H1 (cell line): ENCODE measurements around the gene LEUTX. TPM values are rescaled to one million over a fixed set of nuclear protein-coding genes. Genes with fewer than 3 reads are reported as not detected.

Experiments used
- CTCF ChIA-PET: fragments of 300-600 bp; sonication (Branson Sonifier 250); formaldehyde crosslinking; loops from one replicate; lab custom pipeline; 2021; ENCODE audit not compliant: partially characterized antibody; lab: Charles Lee
- POLR2A ChIA-PET: fragments of 300-600 bp; sonication (Branson Sonifier 250); formaldehyde crosslinking; loops from one replicate; lab custom pipeline; 2021; ENCODE audit warnings: inconsistent platforms; ENCODE audit not compliant: partially characterized antibody; lab: Charles Lee
- DNase-seq, 2 experiments: peaks; one replicate each; pipeline versions ENCODE4 v3.0.0 to v3.0.0-alpha.2; 2010 to 2022; ENCODE audit warnings: low spot score in 2 of 2, low read depth in 1 of 2, mixed read lengths in 1 of 2
- FAIRE-seq: peaks from 2 replicates; lab custom pipeline; 2011; peaks lifted over from hg19 to GRCh38; lab: Jason Lieb, UNC
- H2AFZ ChIP-seq: 2 replicates; pipeline ENCODE4 v1.8.1; 2012; ENCODE audit warnings: low read length, inconsistent platforms
- H2AK5ac ChIP-seq: 2 replicates; pipeline ENCODE4 v1.6.1; 2013; ENCODE audit warnings: low read depth, low read length
- H2BK120ac ChIP-seq: replicated peaks from 2 replicates; pipeline ENCODE3; 2013; ENCODE audit warnings: low read depth, low read length, inconsistent platforms
- H2BK12ac ChIP-seq: 2 replicates; pipeline ENCODE4 v1.6.1; 2013; ENCODE audit warnings: low read depth, low read length
- H2BK15ac ChIP-seq: 2 replicates; pipeline ENCODE4 v1.6.1; 2013; ENCODE audit warnings: low read length
- H2BK20ac ChIP-seq: 2 replicates; pipeline ENCODE4 v1.6.1; 2013; ENCODE audit warnings: low read length
- H2BK5ac ChIP-seq: 2 replicates; pipeline ENCODE4 v1.6.1; 2013; ENCODE audit warnings: low read depth, low read length
- H3K14ac ChIP-seq: 2 replicates; pipeline ENCODE4 v1.6.1; 2013; ENCODE audit warnings: inconsistent platforms; ENCODE audit not compliant: insufficient read length
- H3K18ac ChIP-seq: 2 replicates; pipeline ENCODE4 v1.6.1; 2013; ENCODE audit warnings: low read length; ENCODE audit errors: extremely low read depth
- H3K23ac ChIP-seq: 2 replicates; pipeline ENCODE4 v1.6.1; 2013; ENCODE audit warnings: inconsistent platforms; ENCODE audit not compliant: insufficient read length
- H3K23me2 ChIP-seq: 2 replicates; pipeline ENCODE4 v1.6.1; 2013; ENCODE audit warnings: low read depth, low read length
- H3K27ac ChIP-seq: 2 replicates; pipeline ENCODE4 v1.6.1; 2011; ENCODE audit warnings: low read depth, low read length, inconsistent platforms
- H3K27me3 ChIP-seq, 4 experiments: replicated peaks in 1 of 4; 1 replicate in 1 of 4; 2 replicates in 3 of 4; pipeline versions ENCODE4 v1.6.1 to v1.8.1; 2011 to 2013; ENCODE audit warnings: low read length in 3 of 4, mild to moderate bottlenecking in 3 of 4, inconsistent platforms in 2 of 4, mixed read lengths in 2 of 4, moderate library complexity in 1 of 4; ENCODE audit not compliant: control insufficient read depth in 3 of 4, insufficient read depth in 3 of 4; ENCODE audit errors: extremely low read depth in 1 of 4
- H3K36me3 ChIP-seq, 4 experiments: 2 replicates each; pipeline versions ENCODE4 v1.6.1 to v1.8.1; 2011 to 2013; ENCODE audit warnings: mild to moderate bottlenecking in 4 of 4, low read length in 3 of 4, moderate library complexity in 2 of 4, control low read depth in 1 of 4, inconsistent platforms in 1 of 4; ENCODE audit not compliant: insufficient read depth in 4 of 4, control insufficient read depth in 2 of 4
- H3K4ac ChIP-seq: replicated peaks from 2 replicates; pipeline ENCODE3; 2013; ENCODE audit warnings: low read length, low read depth, mixed read lengths, inconsistent platforms; ENCODE audit not compliant: insufficient read length
- H3K4me1 ChIP-seq, 4 experiments: replicated peaks in 1 of 4; 1 replicate in 1 of 4; 2 replicates in 3 of 4; pipeline versions ENCODE4 v1.6.1 to v1.8.1; 2011 to 2013; ENCODE audit warnings: low read length in 3 of 4, inconsistent platforms in 2 of 4, mixed read lengths in 1 of 4; ENCODE audit not compliant: insufficient read depth in 4 of 4, control insufficient read depth in 3 of 4
- H3K4me2 ChIP-seq, 2 experiments: 2 replicates each; pipeline versions ENCODE4 v1.6.1 to v1.8.1; 2011 to 2013; ENCODE audit warnings: low read depth in 2 of 2, low read length in 2 of 2, control low read depth in 1 of 2, inconsistent platforms in 1 of 2, mild to moderate bottlenecking in 1 of 2; ENCODE audit not compliant: insufficient read depth in 1 of 2
- H3K4me3 ChIP-seq, 4 experiments: fragments of 200-600, 300-600 bp in 1 of 4; sonication (generic), shearing (Covaris generic), sonication (Bioruptor Twin) in 1 of 4; 2 replicates each; pipeline versions ENCODE4 v1.5.1 to v1.8.1; 2011 to 2016; ENCODE audit warnings: low read length in 4 of 4, low read depth in 3 of 4, control low read depth in 2 of 4, inconsistent platforms in 2 of 4, mild to moderate bottlenecking in 2 of 4, mixed read lengths in 1 of 4, moderate library complexity in 1 of 4; ENCODE audit not compliant: insufficient read depth in 2 of 4; ENCODE audit errors: extremely low read depth in 1 of 4
- H3K56ac ChIP-seq: replicated peaks from 2 replicates; pipeline ENCODE3; 2013; ENCODE audit warnings: low read depth, mild to moderate bottlenecking, mixed read lengths, low read length, inconsistent platforms; ENCODE audit not compliant: insufficient read length
- H3K79me1 ChIP-seq: 2 replicates; pipeline ENCODE4 v1.6.1; 2013; ENCODE audit warnings: low read depth, low read length, control low read depth
- H3K79me2 ChIP-seq, 2 experiments: 2 replicates each; pipeline versions ENCODE4 v1.6.1 to v1.8.1; 2012 to 2013; ENCODE audit warnings: low read length in 2 of 2, mild to moderate bottlenecking in 2 of 2, inconsistent platforms in 1 of 2; ENCODE audit not compliant: insufficient read depth in 2 of 2, control insufficient read depth in 1 of 2
- H3K9ac ChIP-seq, 4 experiments: replicated peaks in 1 of 4; 1 replicate in 1 of 4; 2 replicates in 3 of 4; pipeline versions ENCODE4 v1.6.1 to v1.8.1; 2011 to 2013; ENCODE audit warnings: low read depth in 3 of 4, low read length in 3 of 4, control low read depth in 2 of 4, mild to moderate bottlenecking in 2 of 4, moderate library complexity in 2 of 4, inconsistent platforms in 1 of 4; ENCODE audit errors: extremely low read depth in 1 of 4
- H3K9me3 ChIP-seq, 2 experiments: 2 replicates each; pipeline versions ENCODE4 v1.6.1 to v1.8.1; 2012 to 2013; ENCODE audit warnings: mild to moderate bottlenecking in 2 of 2, moderate library complexity in 2 of 2, control low read depth in 1 of 2, inconsistent platforms in 1 of 2, low read depth in 1 of 2, low read length in 1 of 2, mixed read lengths in 1 of 2; ENCODE audit not compliant: insufficient read depth in 2 of 2
- H4K20me1 ChIP-seq, 2 experiments: replicated peaks in 1 of 2; 2 replicates each; pipeline versions ENCODE3 to v1.8.1; 2011 to 2013; ENCODE audit warnings: inconsistent platforms in 2 of 2, low read length in 2 of 2, mild to moderate bottlenecking in 1 of 2; ENCODE audit not compliant: insufficient read depth in 2 of 2, control insufficient read depth in 1 of 2
- H4K5ac ChIP-seq: 2 replicates; pipeline ENCODE4 v1.6.1; 2013; ENCODE audit warnings: low read length, low read depth, mixed read lengths, inconsistent platforms; ENCODE audit not compliant: insufficient read length
- H4K8ac ChIP-seq: 2 replicates; pipeline ENCODE4 v1.8.0; 2013; ENCODE audit warnings: mild to moderate bottlenecking, moderate library complexity, low read length, inconsistent platforms; ENCODE audit not compliant: insufficient read depth; ENCODE audit errors: extremely low read depth
- H4K91ac ChIP-seq: replicated peaks from 2 replicates; pipeline ENCODE3; 2013; ENCODE audit warnings: low read length, mixed read lengths, inconsistent platforms; ENCODE audit not compliant: insufficient read length
- KDM4A ChIP-seq: IDR thresholded peaks from one replicate; pipeline ENCODE4 v1.7.1; 2012; ENCODE audit warnings: low read depth, mild to moderate bottlenecking, moderate library complexity, low read length, inconsistent platforms; ENCODE audit not compliant: severe bottlenecking
- SUZ12 ChIP-seq: fragments of 200-600 bp; sonication (generic); IDR thresholded peaks from 2 replicates; pipeline ENCODE4 v1.6.1; 2012; ENCODE audit warnings: mild to moderate bottlenecking, inconsistent platforms, low read length, moderate library complexity, mixed read lengths
- WGBS, 2 experiments: shearing (Covaris generic) in 1 of 2; methylation state at CpG; one replicate each; pipeline versions ENCODE4 v1.1.6 to v1.1.7; 2013 to 2015; ENCODE audit warnings: low lambda C conversion rate in 2 of 2, mixed read lengths in 2 of 2, inconsistent platforms in 1 of 2, low coverage in 1 of 2, missing lambda C conversion rate in 1 of 2; ENCODE audit not compliant: insufficient replicate concordance in 2 of 2, insufficient coverage in 1 of 2, insufficient read length in 1 of 2; ENCODE audit errors: extremely low coverage in 1 of 2, missing lambda C conversion rate in 1 of 2; 5-methylcytosine and 5-hydroxymethylcytosine counted together
- polyA plus RNA-seq, 7 experiments: library from polyadenylated mRNA; depleted of rRNA in 3 of 7; stranded (reverse) in 5 of 7; unstranded in 2 of 7; fragments of >200 nt in 5 of 7; fragments of 200-250 nt in 2 of 7; gene quantifications; 1 replicate in 5 of 7; 2 replicates in 1 of 7; 4 replicates in 1 of 7; pipeline versions ENCODE4 v1.2.1 to v1.2.3, GENCODE V29; 2011 to 2013; ENCODE audit warnings: missing spikeins in 2 of 7, mixed read lengths in 2 of 7
- total RNA-seq: library from RNA; stranded (reverse); fragmentation: NEBNext Ultra II Directional; extraction: Animal tissue kit (Norgen Biotek cat#: 25700); gene quantifications from 2 replicates; pipeline ENCODE4 v1.2.1, GENCODE V29; 2021

The LEUTX gene
- total and polyA plus RNA-seq, 2 of the 8 experiments (the other 6 are each of a cell fraction or from before 2014, with no cell fraction given), result not detected

DNA sequence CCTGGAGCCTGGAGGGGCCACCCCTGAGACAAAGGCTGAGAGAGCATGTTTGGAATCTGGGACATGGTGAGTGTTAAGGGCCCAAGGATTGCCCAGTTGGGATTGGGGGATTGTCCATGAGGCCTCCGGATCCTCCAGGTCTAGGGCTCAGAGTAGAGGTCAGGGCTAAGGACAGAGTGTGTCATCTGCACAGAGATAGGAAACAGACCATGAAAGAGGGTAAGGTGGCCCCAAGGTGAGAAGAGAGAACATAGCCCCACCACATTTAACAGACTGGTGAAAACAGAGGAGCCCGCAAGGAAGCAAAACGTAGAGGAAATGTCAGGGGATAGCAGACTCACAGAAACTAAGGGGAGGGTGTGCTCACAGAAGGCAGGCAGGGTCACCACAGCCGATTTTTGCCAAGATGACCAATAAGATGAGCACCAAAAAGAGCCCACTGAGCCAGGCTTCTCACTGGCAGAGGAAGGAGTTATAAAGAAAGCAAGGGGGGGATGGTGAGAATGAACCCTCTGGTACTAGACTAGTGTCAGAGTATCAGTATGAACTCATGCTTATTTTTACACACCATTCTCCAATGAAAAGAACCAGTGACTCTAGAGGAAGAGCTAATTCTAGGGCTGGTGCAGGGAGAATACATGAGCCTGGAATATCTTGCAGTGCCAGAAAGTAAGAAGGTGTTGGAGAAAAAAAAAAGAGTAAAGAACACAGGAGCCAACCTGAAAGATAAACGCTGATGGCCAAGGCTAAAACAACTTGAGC is 37.8 kb downstream of the LEUTX start:
- H3K36me3 ChIP-seq, result no peaks in the 10 kb centered on the region; a peak in 1 of 8 replicates
- no peak overlapping the region for H3K4ac ChIP-seq
- WGBS, 2 experiments, result 93% methylated on average over 5 of the region's 5 CpGs; no CpG with 5 or more reads in 1 of the 2 experiments
- H3K27me3 ChIP-seq, result no peaks in the 10 kb centered on the region
- no peak overlapping the region for H3K18ac ChIP-seq
- H3K23ac ChIP-seq, result no peak overlapping the region
- H3K79me1 ChIP-seq, result no peaks in the 10 kb centered on the region; the same call in none of the 2 replicates
- FAIRE-seq (no peak), DNase-seq (no peak)
- H4K20me1 ChIP-seq, result peaks cover 0 to 3% of the 10 kb centered on the region in 2 experiments
- no peak overlapping the region for H2BK5ac ChIP-seq
- no peak overlapping the region for H3K4me2 ChIP-seq
- H3K9ac ChIP-seq, result no peak overlapping the region
- no peak overlapping the region for H4K8ac ChIP-seq
- no peak overlapping the region for H4K5ac ChIP-seq
- no peak overlapping the region for H4K91ac ChIP-seq
- H3K9me3 ChIP-seq, result no peaks in the 10 kb centered on the region
- ChIA-PET CTCF (no interaction called here), POLR2A (interaction anchor here (0.6 kb wide), 1 partner anchor 391 kb away, joined by 3 read pairs; no protein-coding TSS in a partner anchor)
- no peak overlapping the region for H2BK15ac ChIP-seq
- no peaks in the 10 kb centered on the region for H3K79me2 ChIP-seq
- H2AK5ac ChIP-seq, result no peak overlapping the region
- no peaks in the 10 kb centered on the region for H3K23me2 ChIP-seq
- H3K56ac ChIP-seq, result no peak overlapping the region
- no peaks in the 10 kb centered on the region for H3K4me1 ChIP-seq
- no peak overlapping the region for H3K14ac ChIP-seq
- H2BK20ac ChIP-seq, result no peak overlapping the region
- no peak overlapping the region for H3K27ac ChIP-seq
- no peak overlapping the region for H2BK12ac ChIP-seq
- no peak overlapping the region for H2BK120ac ChIP-seq
- no peak overlapping the region for H3K4me3 ChIP-seq
- TF ChIP-seq SUZ12 (no peak), KDM4A (no peak)
- no peak overlapping the region for H2AFZ ChIP-seq
